Fibroblast of pulmonary artery (primary cell): ENCODE results near the gene CSRP3.

Experiments
- DNase-seq: peaks from one replicate; pipeline ENCODE4 v3.0.0-alpha.2; 2010; ENCODE audit warnings: low read depth
- H3K4me3 ChIP-seq: replicated peaks from 2 replicates; pipeline ENCODE4 v1.5.1; 2011; ENCODE audit warnings: low read depth, mild to moderate bottlenecking, control low read depth, low read length, moderate library complexity
- CTCF ChIP-seq: IDR thresholded peaks from 2 replicates; pipeline ENCODE4 v1.5.1; 2011; ENCODE audit warnings: mild to moderate bottlenecking, control low read depth, low read length, inconsistent platforms; ENCODE audit errors: missing control alignments

Gene CSRP3

GRCh38 chr11:19225581-19225980, 23.8 kb upstream of the CSRP3 start:
- no peak overlapping the region for H3K4me3 ChIP-seq
- no peak for DNase-seq
- TF ChIP-seq CTCF, result no peak

- H3K4me3 ChIP-seq, result no peak overlapping the region
- no peak for DNase-seq
- TF ChIP-seq CTCF, result no peak
These were observed 23.3 kb upstream of the CSRP3 start for GRCh38 chr11:19225123-19225522.

- no peak overlapping the region for H3K4me3 ChIP-seq
- no peak for TF ChIP-seq CTCF
- DNase-seq, result peak; percentile 55
These were observed 19.3 kb upstream of the CSRP3 start for GRCh38 chr11:19220903-19221724.

- no peak for TF ChIP-seq CTCF
- H3K4me3 ChIP-seq, result no peak overlapping the region
These were observed 17.1 kb upstream of the CSRP3 start for GRCh38 chr11:19218786-19219460.

GRCh38 chr11:19218216-19218615, 16.4 kb upstream of the CSRP3 start:
- no peak for TF ChIP-seq CTCF
- no peak overlapping the region for H3K4me3 ChIP-seq
- no peak for DNase-seq

More at GRCh38 chr11:19218786-19219460, 17.1 kb upstream of the CSRP3 start:
- DNase-seq, result peak; percentile 17

- no peak for TF ChIP-seq CTCF
- no peak overlapping the region for H3K4me3 ChIP-seq
- no peak for DNase-seq
These were observed 15.1 kb upstream of the CSRP3 start for GRCh38 chr11:19216709-19217374.
